Measurements from ENCODE around the gene RAB11A.

DNA sequence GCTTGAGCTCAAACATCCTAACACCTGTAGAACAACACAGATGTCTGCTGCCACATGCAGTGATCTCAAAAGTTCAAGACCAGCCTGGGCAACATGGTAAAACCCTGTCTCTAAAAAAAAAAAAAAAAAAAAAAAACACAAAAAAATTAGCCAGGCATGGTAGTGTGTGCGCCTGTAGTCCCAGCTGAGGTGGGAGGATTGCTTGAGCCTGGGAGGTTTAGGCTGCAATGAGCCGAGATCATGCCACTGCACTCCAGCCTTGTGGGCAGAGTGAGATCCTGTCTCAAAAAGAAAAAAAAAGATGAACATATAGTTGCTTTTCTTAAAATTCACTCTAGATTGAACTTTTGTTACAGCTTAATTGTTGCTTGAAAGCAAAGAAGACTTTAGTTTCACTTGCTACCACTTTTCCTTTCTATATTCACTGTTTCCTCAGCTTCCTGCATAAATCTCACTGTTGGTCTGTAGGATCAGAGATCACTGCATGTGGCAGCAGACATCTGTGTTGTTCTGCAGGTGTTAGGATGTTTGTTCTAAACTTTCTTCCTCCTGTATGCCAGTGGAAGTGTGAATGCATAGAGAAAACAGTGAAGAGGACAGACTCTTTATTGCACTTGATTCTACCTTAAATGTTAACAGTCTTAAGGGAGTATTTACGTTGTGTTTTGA lies 12.6 kb downstream of the RAB11A start:
- TF ChIP-seq, protein P1, sequence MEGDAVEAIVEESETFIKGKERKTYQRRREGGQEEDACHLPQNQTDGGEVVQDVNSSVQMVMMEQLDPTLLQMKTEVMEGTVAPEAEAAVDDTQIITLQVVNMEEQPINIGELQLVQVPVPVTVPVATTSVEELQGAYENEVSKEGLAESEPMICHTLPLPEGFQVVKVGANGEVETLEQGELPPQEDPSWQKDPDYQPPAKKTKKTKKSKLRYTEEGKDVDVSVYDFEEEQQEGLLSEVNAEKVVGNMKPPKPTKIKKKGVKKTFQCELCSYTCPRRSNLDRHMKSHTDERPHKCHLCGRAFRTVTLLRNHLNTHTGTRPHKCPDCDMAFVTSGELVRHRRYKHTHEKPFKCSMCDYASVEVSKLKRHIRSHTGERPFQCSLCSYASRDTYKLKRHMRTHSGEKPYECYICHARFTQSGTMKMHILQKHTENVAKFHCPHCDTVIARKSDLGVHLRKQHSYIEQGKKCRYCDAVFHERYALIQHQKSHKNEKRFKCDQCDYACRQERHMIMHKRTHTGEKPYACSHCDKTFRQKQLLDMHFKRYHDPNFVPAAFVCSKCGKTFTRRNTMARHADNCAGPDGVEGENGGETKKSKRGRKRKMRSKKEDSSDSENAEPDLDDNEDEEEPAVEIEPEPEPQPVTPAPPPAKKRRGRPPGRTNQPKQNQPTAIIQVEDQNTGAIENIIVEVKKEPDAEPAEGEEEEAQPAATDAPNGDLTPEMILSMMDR (conservative IDR thresholded peaks at IDR 0.05; ENCODE audit: low read length): no peak
- TF ChIP-seq EZH2phosphoT487 (IDR thresholded peaks at IDR 0.05; ENCODE audit: borderline replicate concordance): no peak
